ENCODE measurements around the gene NECAB2.

The NECAB2 gene

DNA sequence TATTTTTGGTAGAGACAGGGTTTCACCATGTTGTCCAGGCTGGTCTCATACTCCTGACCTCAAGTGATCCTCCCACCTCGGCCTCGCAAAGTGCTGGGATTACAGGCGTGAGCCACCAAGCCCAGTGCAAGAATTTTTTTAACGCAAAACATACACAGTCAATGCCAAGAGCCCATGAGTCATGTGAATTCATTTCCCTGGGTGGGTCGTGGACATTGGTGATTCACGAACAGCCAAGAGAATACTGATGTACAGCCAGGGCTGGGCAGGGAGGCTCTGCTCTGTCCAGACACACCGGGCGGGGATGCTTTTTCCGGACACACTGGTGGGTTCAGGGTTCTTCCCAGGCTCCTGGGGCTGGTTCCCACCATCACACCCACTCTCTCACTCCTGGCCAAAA is 56.8 kb downstream of the NECAB2 start:
- no peaks in the 10 kb centered on the region for H3K36me3 ChIP-seq (replicated peaks; ENCODE audit: insufficient read depth, low read length)
- DNase-seq, result no peak
- H3K4me3 ChIP-seq (ENCODE audit: low read length), result no peak overlapping the region
- H3K27me3 ChIP-seq (replicated peaks; ENCODE audit: insufficient read depth, low read length), result peaks cover 14% of the 10 kb centered on the region
- no peaks in the 10 kb centered on the region for H4K20me1 ChIP-seq (ENCODE audit: insufficient read depth, low read length)
- H3K4me2 ChIP-seq (ENCODE audit: low read depth, low read length), result no peak overlapping the region
- H2AFZ ChIP-seq (ENCODE audit: low read length), result no peak overlapping the region
- no peak overlapping the region for H3K9ac ChIP-seq (ENCODE audit: low read length)
- no peaks in the 10 kb centered on the region for H3K79me2 ChIP-seq (ENCODE audit: low read length)
- H3F3A ChIP-seq (ENCODE audit: insufficient read depth, low read length), result no peaks in the 10 kb centered on the region
- H3K9me2 ChIP-seq (replicated peaks; ENCODE audit: insufficient read depth, low read length), result no peaks in the 10 kb centered on the region
- no peaks in the 10 kb centered on the region for H3K9me3 ChIP-seq (replicated peaks; ENCODE audit: insufficient read depth, low read length)
- no peaks in the 10 kb centered on the region for H3K4me1 ChIP-seq (ENCODE audit: low read length)
- no peak overlapping the region for H3K27ac ChIP-seq (ENCODE audit: low read length)
- TF ChIP-seq EZH2phosphoT487 (IDR thresholded peaks at IDR 0.05; ENCODE audit: low read length), result no peak
- TF ChIP-seq CTCF (IDR thresholded peaks at IDR 0.05; ENCODE audit: low read length), result no peak
- no peak for TF ChIP-seq EZH2 (optimal IDR thresholded peaks at IDR 0.05; ENCODE audit: low read depth, low read length)

DNA sequence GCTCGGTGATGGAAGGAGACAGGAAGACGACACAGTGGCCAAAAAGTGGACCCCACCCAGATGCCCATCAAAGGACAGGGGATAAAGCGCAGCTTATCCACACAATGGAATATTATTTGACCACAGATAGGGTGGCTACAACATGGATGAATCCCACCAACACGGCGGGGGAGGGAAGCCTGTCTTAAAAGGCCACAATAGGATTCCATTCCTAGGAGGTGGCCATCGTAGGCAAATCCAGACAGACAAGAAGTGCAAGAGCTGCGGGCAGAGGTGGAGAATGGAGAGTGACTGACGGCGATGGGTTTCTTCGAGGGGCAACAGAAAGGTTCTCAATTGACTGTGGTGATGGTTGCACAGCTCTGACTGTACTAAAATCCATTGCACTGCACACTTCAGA is 58.6 kb downstream of the NECAB2 start:
- peaks cover 12% of the 10 kb centered on the region for H3K27me3 ChIP-seq (replicated peaks; ENCODE audit: insufficient read depth, low read length)

DNA sequence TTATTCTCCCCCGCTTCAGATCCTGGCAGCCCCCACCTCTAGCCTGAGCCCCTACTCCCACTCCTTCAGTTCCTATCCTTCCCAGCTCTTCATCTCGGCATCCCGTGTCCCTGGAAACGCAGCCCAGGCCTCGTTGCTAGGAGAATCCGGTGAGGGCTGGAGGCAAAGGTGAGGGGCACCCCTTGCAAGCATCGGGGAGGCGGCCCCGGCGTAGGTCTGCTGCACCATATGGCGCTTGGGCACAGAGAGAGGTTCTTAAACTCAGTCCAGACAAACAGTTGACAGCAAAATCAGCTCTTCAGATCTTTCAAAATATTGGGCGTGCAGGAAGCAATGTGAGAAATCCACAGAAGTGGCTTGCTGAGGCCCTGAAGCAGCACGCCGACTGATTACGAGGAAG is 59.6 kb downstream of the NECAB2 start:
- H2AFZ ChIP-seq (ENCODE audit: low read length), result no peak overlapping the region
- no peaks in the 10 kb centered on the region for H3K9me2 ChIP-seq (replicated peaks; ENCODE audit: insufficient read depth, low read length)
- H4K20me1 ChIP-seq (ENCODE audit: insufficient read depth, low read length), result no peaks in the 10 kb centered on the region
- H3K9ac ChIP-seq (ENCODE audit: low read length), result no peak overlapping the region
- no peaks in the 10 kb centered on the region for H3K9me3 ChIP-seq (replicated peaks; ENCODE audit: insufficient read depth, low read length)
- H3K4me2 ChIP-seq (ENCODE audit: low read depth, low read length), result no peak overlapping the region
- no peak overlapping the region for H3K4me3 ChIP-seq (ENCODE audit: low read length)
- no peak for TF ChIP-seq CTCF (IDR thresholded peaks at IDR 0.05; ENCODE audit: low read length)
- TF ChIP-seq EZH2phosphoT487 (IDR thresholded peaks at IDR 0.05; ENCODE audit: low read length), result no peak
- TF ChIP-seq EZH2 (optimal IDR thresholded peaks at IDR 0.05; ENCODE audit: low read depth, low read length), result no peak
- H3K36me3 ChIP-seq (replicated peaks; ENCODE audit: insufficient read depth, low read length), result no peaks in the 10 kb centered on the region
- H3F3A ChIP-seq (ENCODE audit: insufficient read depth, low read length), result no peaks in the 10 kb centered on the region
- peaks cover 12% of the 10 kb centered on the region for H3K27me3 ChIP-seq (replicated peaks; ENCODE audit: insufficient read depth, low read length)
- DNase-seq, result no peak
- no peaks in the 10 kb centered on the region for H3K79me2 ChIP-seq (ENCODE audit: low read length)
- H3K4me1 ChIP-seq (ENCODE audit: low read length), result no peaks in the 10 kb centered on the region
- no peak overlapping the region for H3K27ac ChIP-seq (ENCODE audit: low read length)

More for the DNA sequence above, 58.6 kb downstream of the NECAB2 start:
- no peak overlapping the region for H2AFZ ChIP-seq (ENCODE audit: low read length)
- no peaks in the 10 kb centered on the region for H3K9me2 ChIP-seq (replicated peaks; ENCODE audit: insufficient read depth, low read length)
- H3K9ac ChIP-seq (ENCODE audit: low read length), result no peak overlapping the region
- no peaks in the 10 kb centered on the region for H3K4me1 ChIP-seq (ENCODE audit: low read length)
- no peak overlapping the region for H3K27ac ChIP-seq (ENCODE audit: low read length)
- TF ChIP-seq CTCF (IDR thresholded peaks at IDR 0.05; ENCODE audit: low read length), result no peak
- no peak for TF ChIP-seq EZH2 (optimal IDR thresholded peaks at IDR 0.05; ENCODE audit: low read depth, low read length)
- no peak for TF ChIP-seq EZH2phosphoT487 (IDR thresholded peaks at IDR 0.05; ENCODE audit: low read length)
- H3K79me2 ChIP-seq (ENCODE audit: low read length), result no peaks in the 10 kb centered on the region
- no peaks in the 10 kb centered on the region for H3K9me3 ChIP-seq (replicated peaks; ENCODE audit: insufficient read depth, low read length)
- no peak for DNase-seq
- no peak overlapping the region for H3K4me2 ChIP-seq (ENCODE audit: low read depth, low read length)
- no peaks in the 10 kb centered on the region for H3F3A ChIP-seq (ENCODE audit: insufficient read depth, low read length)
- H3K4me3 ChIP-seq (ENCODE audit: low read length), result no peak overlapping the region
- no peaks in the 10 kb centered on the region for H4K20me1 ChIP-seq (ENCODE audit: insufficient read depth, low read length)
- H3K36me3 ChIP-seq (replicated peaks; ENCODE audit: insufficient read depth, low read length), result no peaks in the 10 kb centered on the region
